Measurements from ENCODE around the gene POR. TPM values are rescaled to one million over a fixed set of nuclear protein-coding genes. Genes with fewer than 3 reads are reported as not detected.

POR gene
- total and polyA plus RNA-seq, 2 of the 13 experiments (the other 11 are each of a cell fraction or from before 2014, with no cell fraction given): 145 to 266 TPM

- TF ChIP-seq POLR2G (IDR thresholded peaks at IDR 0.05; ENCODE audit: low read depth, low read length): no peak
- no peak for TF ChIP-seq SSRP1 (CRISPR knock-in tag; IDR thresholded peaks at IDR 0.05)
- no peak for TF ChIP-seq HOXA7 (CRISPR knock-in tag; IDR thresholded peaks at IDR 0.05)
- no peak for TF ChIP-seq ISL2 (CRISPR knock-in tag; IDR thresholded peaks at IDR 0.05)
- TF ChIP-seq RFX1 (IDR thresholded peaks at IDR 0.05): no peak
- peak; percentile 69 for TF ChIP-seq ZBTB33 (CRISPR knock-in tag; IDR thresholded peaks at IDR 0.05)
- no peak for TF ChIP-seq TFAP4 (IDR thresholded peaks at IDR 0.05; ENCODE audit: borderline replicate concordance, low read depth)
- no peak for TF ChIP-seq BATF2 (CRISPR knock-in tag; IDR thresholded peaks at IDR 0.05)
- no peak for TF ChIP-seq HCFC1 (IDR thresholded peaks at IDR 0.05; ENCODE audit: low read depth, low read length)
- no peak for TF ChIP-seq ZNF572 (CRISPR knock-in tag; IDR thresholded peaks at IDR 0.05)
- 0 out of 2 replicates have a peak, but pooled peaks have one; percentile 27 for TF ChIP-seq ZFP91 (CRISPR knock-in tag; IDR thresholded peaks at IDR 0.05; ENCODE audit: borderline replicate concordance)
- TF ChIP-seq SCMH1 (CRISPR knock-in tag; IDR thresholded peaks at IDR 0.05; ENCODE audit: borderline replicate concordance): no peak
- TF ChIP-seq ETS1 (CRISPR knock-in tag; IDR thresholded peaks at IDR 0.05): no peak
- TF ChIP-seq SNRNP70 (IDR thresholded peaks at IDR 0.05; ENCODE audit: low read depth, low read length): no peak
- no peak for TF ChIP-seq U2AF1 (optimal IDR thresholded peaks at IDR 0.05; ENCODE audit: low read depth, low read length)
- no peak for TF ChIP-seq ZNF44 (CRISPR knock-in tag; IDR thresholded peaks at IDR 0.05)
- no peak for TF ChIP-seq ZNF605 (CRISPR knock-in tag; IDR thresholded peaks at IDR 0.05)
- TF ChIP-seq ZBTB38 (CRISPR knock-in tag; IDR thresholded peaks at IDR 0.05): 0 out of 2 replicates have a peak, but pooled peaks have one; percentile 12
- TF ChIP-seq ZNF792 (CRISPR knock-in tag; IDR thresholded peaks at IDR 0.05): no peak
- TF ChIP-seq ZNF34 (CRISPR knock-in tag; IDR thresholded peaks at IDR 0.05; ENCODE audit: borderline replicate concordance): no peak
- TF ChIP-seq HNRNPL (IDR thresholded peaks at IDR 0.05; ENCODE audit: low read depth, low read length): peak; percentile 76; the same call in 1 of the 2 replicates
These were observed 70.7 kb downstream of the POR start (continued) for GRCh38 chr7:75985518-75986146.
